Activated CD8-positive, alpha-beta T cell treated with anti-CD3 and anti-CD28 coated beads for 36 hours (primary cell): ENCODE data around the gene CHST11. TPM values are rescaled to one million over a fixed set of nuclear protein-coding genes. Genes with fewer than 3 reads are reported as not detected.

Experiments
- ATAC-seq: fragments of 200-7000 bp; cut with Tn5 transposase; one replicate; pipeline ENCODE4 v1.10.0; 2021; ENCODE audit warnings: mild to moderate bottlenecking, moderate library complexity
- CTCF ChIA-PET: fragments of 350-600 bp; sonication (Branson Sonifier 250); formaldehyde crosslinking; loops from one replicate; lab custom pipeline; 2021; ENCODE audit warnings: antibody characterized with exemption; lab: Charles Lee
- POLR2A ChIA-PET: fragments of 350-600 bp; sonication (Branson Sonifier 250); formaldehyde crosslinking; loops from one replicate; lab custom pipeline; 2021; ENCODE audit warnings: antibody characterized with exemption; lab: Charles Lee
- DNase-seq: peaks from one replicate; pipeline ENCODE4 v3.0.0-alpha.2; 2020
- H3K27ac Mint-ChIP-seq: one replicate; pipeline ENCODE4 v1.8.0; 2021; ENCODE audit warnings: mild to moderate bottlenecking, mixed read lengths
- H3K27me3 Mint-ChIP-seq: one replicate; pipeline ENCODE4 v1.8.0; 2021; ENCODE audit warnings: mixed read lengths
- H3K36me3 Mint-ChIP-seq: one replicate; pipeline ENCODE4 v1.8.0; 2021; ENCODE audit warnings: low read depth, mixed read lengths
- H3K4me1 Mint-ChIP-seq: one replicate; pipeline ENCODE4 v1.8.0; 2021; ENCODE audit warnings: low read depth, mixed read lengths
- H3K4me3 Mint-ChIP-seq: one replicate; pipeline ENCODE4 v1.8.0; 2021; ENCODE audit warnings: mild to moderate bottlenecking, moderate library complexity, mixed read lengths
- H3K9me3 Mint-ChIP-seq: one replicate; pipeline ENCODE4 v1.8.0; 2021; ENCODE audit warnings: mixed read lengths
- intact Hi-C: fragments of 100-400 bp; cut with micrococcal nuclease; formaldehyde crosslinking; loops from one replicate; pipeline ENCODE4 v1.10.0; 2022
- total RNA-seq, 2 experiments: library from RNA; stranded (reverse); gene quantifications; one replicate each; pipeline ENCODE4 v1.2.3, GENCODE V29; 2021
- TF ChIP-seq, protein P1 (sequence below): fragments of 200-600 bp; IDR thresholded peaks from one replicate; pipeline ENCODE4 v1.8.0; 2022; ENCODE audit warnings: antibody characterized with exemption, mild to moderate bottlenecking

Gene CHST11
- total RNA-seq, 2 experiments from 2014 or later = 30.9 to 33.9 TPM

DNA sequence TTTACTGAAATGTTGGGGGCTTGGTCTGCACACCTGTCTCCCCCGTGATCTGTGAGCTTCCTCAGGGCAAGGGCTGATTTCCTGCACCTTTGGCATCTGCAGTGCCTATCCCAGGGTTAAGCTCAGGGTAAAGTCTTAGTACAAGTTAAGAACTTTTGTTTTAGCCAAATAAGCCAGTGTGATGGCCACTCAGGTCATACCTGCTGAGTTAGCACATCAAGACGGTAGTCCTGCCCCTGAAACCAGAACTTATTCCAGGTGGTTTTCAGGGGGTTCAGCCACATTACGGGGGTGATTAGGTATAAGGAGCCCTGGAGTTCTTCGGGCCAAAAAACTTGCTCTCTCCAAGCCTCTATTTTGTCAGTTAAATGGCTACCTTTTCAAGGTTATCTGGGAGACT, 21.6 kb upstream of the CHST11 start:
- no peak overlapping the region for H3K27ac Mint-ChIP-seq
- no peak overlapping the region for H3K4me3 Mint-ChIP-seq
- no peaks in the 10 kb centered on the region for H3K9me3 Mint-ChIP-seq
- CTCF ChIA-PET = interaction anchor here (1.1 to 1.2 kb wide), 2 partner anchors 25 to 92 kb away, joined by 3 read pairs; no protein-coding TSS in a partner anchor
- H3K4me1 Mint-ChIP-seq = no peaks in the 10 kb centered on the region
- TF ChIP-seq, protein P1, sequence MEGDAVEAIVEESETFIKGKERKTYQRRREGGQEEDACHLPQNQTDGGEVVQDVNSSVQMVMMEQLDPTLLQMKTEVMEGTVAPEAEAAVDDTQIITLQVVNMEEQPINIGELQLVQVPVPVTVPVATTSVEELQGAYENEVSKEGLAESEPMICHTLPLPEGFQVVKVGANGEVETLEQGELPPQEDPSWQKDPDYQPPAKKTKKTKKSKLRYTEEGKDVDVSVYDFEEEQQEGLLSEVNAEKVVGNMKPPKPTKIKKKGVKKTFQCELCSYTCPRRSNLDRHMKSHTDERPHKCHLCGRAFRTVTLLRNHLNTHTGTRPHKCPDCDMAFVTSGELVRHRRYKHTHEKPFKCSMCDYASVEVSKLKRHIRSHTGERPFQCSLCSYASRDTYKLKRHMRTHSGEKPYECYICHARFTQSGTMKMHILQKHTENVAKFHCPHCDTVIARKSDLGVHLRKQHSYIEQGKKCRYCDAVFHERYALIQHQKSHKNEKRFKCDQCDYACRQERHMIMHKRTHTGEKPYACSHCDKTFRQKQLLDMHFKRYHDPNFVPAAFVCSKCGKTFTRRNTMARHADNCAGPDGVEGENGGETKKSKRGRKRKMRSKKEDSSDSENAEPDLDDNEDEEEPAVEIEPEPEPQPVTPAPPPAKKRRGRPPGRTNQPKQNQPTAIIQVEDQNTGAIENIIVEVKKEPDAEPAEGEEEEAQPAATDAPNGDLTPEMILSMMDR = no peak
- POLR2A ChIA-PET = interaction anchor here (1.2 kb wide), 1 partner anchor 32 kb away, joined by 3 read pairs; no protein-coding TSS in a partner anchor
- DNase-seq = no peak
- no peaks in the 10 kb centered on the region for H3K36me3 Mint-ChIP-seq
- intact Hi-C loops = no loop called here
- peaks cover 6% of the 10 kb centered on the region for H3K27me3 Mint-ChIP-seq
- ATAC-seq = no peak

DNA sequence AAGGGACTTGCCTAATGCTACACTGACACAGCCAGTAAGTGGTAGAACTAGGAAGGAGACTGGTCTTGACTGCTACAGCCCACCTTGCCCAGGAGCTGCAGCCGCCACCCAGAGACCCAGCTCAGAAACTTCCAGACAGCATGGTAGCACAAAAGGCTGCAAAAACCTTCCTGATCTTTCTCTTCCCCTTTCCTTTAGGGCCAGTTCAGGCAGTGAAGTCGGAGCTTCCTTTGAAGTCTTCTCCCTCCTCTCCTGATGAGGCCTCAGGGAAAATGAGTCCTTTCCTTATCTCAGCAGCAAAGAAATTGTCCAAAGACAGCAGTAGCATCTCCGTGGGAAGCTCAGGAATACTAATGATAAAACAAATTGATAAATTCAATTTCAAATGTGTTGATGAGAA, 21.0 kb upstream of the CHST11 start:
- Mint-ChIP-seq H3K4me1 (no peaks in the 10 kb centered on the region), H3K36me3 (no peaks in the 10 kb centered on the region), H3K4me3 (no peak overlapping the region), H3K27ac (no peak overlapping the region), H3K9me3 (no peaks in the 10 kb centered on the region), H3K27me3 (peaks cover 6% of the 10 kb centered on the region)
- intact Hi-C loops = no loop called here
- DNase-seq (no peak), ATAC-seq (no peak)
- POLR2A ChIA-PET = interaction anchor here (1.2 kb wide), 1 partner anchor 32 kb away, joined by 3 read pairs; no protein-coding TSS in a partner anchor
- TF ChIP-seq, protein P1 = no peak
- CTCF ChIA-PET = interaction anchor here (1.1 to 2.4 kb wide), 3 partner anchors 24 to 91 kb away, joined by 3 to 8 read pairs (median 3); no protein-coding TSS in a partner anchor

DNA sequence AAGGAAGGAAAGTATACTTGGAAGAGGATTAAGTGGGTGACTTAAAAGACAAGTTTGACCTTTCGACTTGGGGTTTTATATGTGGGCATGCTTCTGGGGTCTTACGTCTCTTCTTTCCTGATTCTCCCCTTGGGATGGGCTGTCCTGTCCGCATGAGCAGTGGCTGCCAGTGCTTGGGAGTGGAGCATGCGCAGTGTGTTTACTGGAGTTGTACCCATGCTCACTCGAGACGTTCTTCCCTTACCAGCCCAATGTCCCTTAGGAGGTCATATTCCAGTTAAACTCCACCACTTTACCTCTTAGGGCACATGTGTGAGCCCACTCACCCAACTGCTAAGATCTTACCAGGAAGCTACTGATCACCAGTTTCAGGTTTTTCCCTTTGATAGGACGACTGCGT, 20.0 kb upstream of the CHST11 start:
- no peak for DNase-seq
- ChIA-PET POLR2A (no interaction called here), CTCF (interaction anchor here (1.2 to 2.4 kb wide), 2 partner anchors 13 to 55 kb away, joined by 3 to 8 read pairs; no protein-coding TSS in a partner anchor)
- Mint-ChIP-seq H3K9me3 (no peaks in the 10 kb centered on the region), H3K4me1 (no peaks in the 10 kb centered on the region), H3K27me3 (peaks cover 6% of the 10 kb centered on the region), H3K27ac (no peak overlapping the region), H3K36me3 (no peaks in the 10 kb centered on the region), H3K4me3 (no peak overlapping the region)
- intact Hi-C loops = no loop called here
- ATAC-seq = no peak
- TF ChIP-seq, protein P1 = no peak

DNA sequence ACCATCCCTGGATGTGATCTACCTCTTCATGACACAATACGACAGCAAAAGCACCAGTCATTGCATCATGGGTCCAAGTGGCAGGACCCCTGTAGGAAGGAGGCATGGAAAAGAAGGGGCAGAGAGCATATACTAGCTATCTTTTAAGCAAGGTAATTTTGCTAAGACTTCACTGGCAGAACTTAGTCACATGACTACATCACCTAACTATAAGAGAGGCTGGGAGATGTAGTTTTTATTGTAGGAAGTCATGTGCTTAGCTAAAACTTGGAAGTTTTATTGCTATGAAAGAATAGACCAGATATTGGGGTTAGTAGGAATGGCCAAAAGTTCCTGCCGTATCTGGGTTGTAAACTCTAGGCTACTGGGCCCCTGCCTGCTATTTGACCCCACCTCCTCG, 18.6 kb upstream of the CHST11 start:
- TF ChIP-seq, protein P1 = no peak
- Mint-ChIP-seq H3K36me3 (no peaks in the 10 kb centered on the region), H3K4me1 (no peaks in the 10 kb centered on the region), H3K9me3 (no peaks in the 10 kb centered on the region), H3K27ac (no peak overlapping the region), H3K4me3 (no peak overlapping the region), H3K27me3 (peaks cover 6% of the 10 kb centered on the region)
- DNase-seq = no peak
- ATAC-seq = no peak
- intact Hi-C loops = no loop called here
- ChIA-PET CTCF (interaction anchor here (1.2 to 2.4 kb wide), 3 partner anchors 11 to 56 kb away, joined by 3 to 8 read pairs (median 5); no protein-coding TSS in a partner anchor), POLR2A (no interaction called here)

DNA sequence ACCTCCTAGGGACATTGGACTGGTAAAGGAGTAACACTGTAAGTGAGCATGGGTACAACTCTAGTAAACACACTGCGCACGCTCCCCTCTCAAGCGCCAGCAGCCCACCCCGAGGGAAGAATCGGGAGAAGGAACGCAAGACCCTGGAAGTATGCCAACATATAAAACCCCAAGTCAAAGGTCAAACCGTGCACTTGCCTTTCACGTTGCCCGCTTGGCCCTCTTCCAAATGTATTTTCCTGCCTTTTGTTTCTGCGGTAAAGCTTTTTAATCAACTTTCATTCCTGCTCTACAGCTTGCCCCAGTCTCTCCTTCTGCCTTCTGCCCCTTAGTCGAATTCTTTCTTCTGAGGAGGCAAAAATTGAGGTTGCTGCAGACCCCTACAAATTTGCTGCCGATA, 17.6 kb upstream of the CHST11 start:
- no peaks in the 10 kb centered on the region for H3K9me3 Mint-ChIP-seq
- TF ChIP-seq, protein P1 = no peak
- DNase-seq (no peak), ATAC-seq (no peak)
- ChIA-PET POLR2A (no interaction called here), CTCF (interaction anchor here (0.8 to 1.9 kb wide), 3 partner anchors 9 to 57 kb away, joined by 3 to 7 read pairs (median 5); no protein-coding TSS in a partner anchor)
- H3K36me3 Mint-ChIP-seq = no peaks in the 10 kb centered on the region
- no peak overlapping the region for H3K27ac Mint-ChIP-seq
- H3K4me1 Mint-ChIP-seq = no peaks in the 10 kb centered on the region
- intact Hi-C loops = no loop called here
- peaks cover 6% of the 10 kb centered on the region for H3K27me3 Mint-ChIP-seq
- H3K4me3 Mint-ChIP-seq = no peak overlapping the region
